Psoas muscle (tissue), 8 donors: Measurements from ENCODE around the gene ANKRD13B. TPM values are rescaled to one million over a fixed set of nuclear protein-coding genes. Genes with fewer than 3 reads are reported as not detected.

ENCODE experiments used
- ATAC-seq, 4 donors: fragments of 200-7000 bp; cut with Tn5 transposase; one replicate each; pipeline ENCODE4 v1.9.1; 2020; ENCODE audit warnings: moderate library complexity in 3 of 4, mild to moderate bottlenecking in 2 of 4
- DNase-seq, 2 donors: peaks; one replicate each; pipeline ENCODE4 v3.0.0-alpha.2; 2020
- H3K27ac ChIP-seq: fragments of 200-600 bp; one replicate; pipeline ENCODE4 v1.8.0; 2022
- H3K27me3 ChIP-seq, 3 donors: fragments of 200-600 bp in 1 of 3; one replicate each; pipeline versions ENCODE4 v1.6.1 to v1.8.0; 2013 to 2022; ENCODE audit warnings: low read length in 2 of 3, mild to moderate bottlenecking in 2 of 3, moderate library complexity in 1 of 3; ENCODE audit not compliant: insufficient read depth in 3 of 3
- H3K36me3 ChIP-seq, 2 donors: fragments of 200-600 bp in 1 of 2; one replicate each; pipeline versions ENCODE4 v1.6.1 to v1.8.0; 2013 to 2022; ENCODE audit warnings: low read depth in 1 of 2, mild to moderate bottlenecking in 1 of 2, moderate library complexity in 1 of 2; ENCODE audit not compliant: insufficient read depth in 1 of 2
- H3K4me1 ChIP-seq: fragments of 200-600 bp; one replicate; pipeline ENCODE4 v1.8.0; 2022
- H3K4me3 ChIP-seq: fragments of 200-600 bp; one replicate; pipeline ENCODE4 v1.8.0; 2022; ENCODE audit warnings: mild to moderate bottlenecking
- H3K9me3 ChIP-seq: fragments of 200-600 bp; one replicate; pipeline ENCODE4 v1.8.0; 2022
- WGBS, 3 donors: extraction: QIAGEN DNeasy Blood & Tissue Kit; methylation state at CpG; one replicate each; pipeline versions ENCODE4 v1.1.6 to v1.1.7; 2013; 5-methylcytosine and 5-hydroxymethylcytosine counted together
- intact Hi-C, 2 donors: fragments of 100-400 bp; cut with DNase I; formaldehyde crosslinking; loops; one replicate each; pipeline versions ENCODE4 v1.11.0 to v1.14.2; 2022
- polyA plus RNA-seq, 3 donors: library from polyadenylated mRNA; stranded (reverse); fragments of 200-250 nt; gene quantifications; one replicate each; pipeline ENCODE4 v1.2.3, GENCODE V29; 2013
- total RNA-seq, 4 donors: library from RNA; stranded (reverse); fragmentation: NEBNext Ultra II Directional in 2 of 4; extraction: Animal tissue kit (Norgen Biotek cat#: 25700) in 2 of 4; gene quantifications; one replicate each; pipeline versions ENCODE4 v1.2.1 to v1.2.4, GENCODE V29; 2021 to 2023
- TF ChIP-seq, protein P1 (sequence below): fragments of 200-600 bp; IDR thresholded peaks from one replicate; pipeline ENCODE4 v1.8.0; 2022; ENCODE audit warnings: antibody characterized with exemption
- donor health status: healthy with polysubstance abuse.
- donor health status: DM: no; HTN: no; CAD: no; lungs with moderate emphysema.
- donor health status: Bipolar disorder and iron deficiency.
- donor health status: healthy.
- donor health status: DM: yes; HTN: yes; CAD: no.
- donor health status: DM: no; HTN: no; CAD: no.
- donor health status: DM: no; HTN: no; CAD: no.
- donor health status: DM: yes; HTN: yes; CAD: no.

ANKRD13B gene
- total and polyA plus RNA-seq, 7 donors, result 5.4 to 14.8 (median 7.1) TPM

DNA sequence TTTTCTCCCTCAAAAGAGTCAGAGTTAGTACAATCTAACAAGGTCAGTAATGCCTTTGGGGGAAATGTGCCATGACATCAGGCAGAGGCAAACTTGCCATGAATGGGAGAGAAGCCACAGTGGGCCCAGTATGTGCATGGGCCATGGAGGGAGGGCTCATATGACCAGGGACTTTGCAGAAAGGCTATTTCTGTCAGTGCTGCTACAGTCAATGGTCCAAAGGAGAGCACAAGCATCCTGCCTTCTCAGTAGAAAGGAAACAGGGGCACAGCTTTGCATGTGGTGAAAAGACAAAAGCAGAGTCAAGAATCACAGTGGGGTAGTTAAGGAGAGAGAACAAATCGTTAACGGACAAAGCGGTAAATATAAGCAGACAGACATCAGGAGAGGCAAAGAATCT lies 41.0 kb downstream of the ANKRD13B start:
- peak in 2 of 4 donors; percentile 30 to 46 for ATAC-seq
- WGBS, 3 donors, result 85 to 95% (median 91%) methylated on average over 3 of the region's 3 CpGs
- peaks cover 11 to 87% of the 10 kb centered on the region in 2 donors for H3K36me3 ChIP-seq
- intact Hi-C loops, result loop anchor here in 1 of 2 donors (5.0 to 10.0 kb wide), 2 partner anchors 143 to 291 kb away; no protein-coding TSS in a partner anchor
- no peak for DNase-seq
- no peaks in the 10 kb centered on the region for H3K27me3 ChIP-seq
- H3K4me1 ChIP-seq, result peaks cover 64% of the 10 kb centered on the region
- H3K27ac ChIP-seq, result peak overlapping the region; percentile 94
- TF ChIP-seq, protein P1, sequence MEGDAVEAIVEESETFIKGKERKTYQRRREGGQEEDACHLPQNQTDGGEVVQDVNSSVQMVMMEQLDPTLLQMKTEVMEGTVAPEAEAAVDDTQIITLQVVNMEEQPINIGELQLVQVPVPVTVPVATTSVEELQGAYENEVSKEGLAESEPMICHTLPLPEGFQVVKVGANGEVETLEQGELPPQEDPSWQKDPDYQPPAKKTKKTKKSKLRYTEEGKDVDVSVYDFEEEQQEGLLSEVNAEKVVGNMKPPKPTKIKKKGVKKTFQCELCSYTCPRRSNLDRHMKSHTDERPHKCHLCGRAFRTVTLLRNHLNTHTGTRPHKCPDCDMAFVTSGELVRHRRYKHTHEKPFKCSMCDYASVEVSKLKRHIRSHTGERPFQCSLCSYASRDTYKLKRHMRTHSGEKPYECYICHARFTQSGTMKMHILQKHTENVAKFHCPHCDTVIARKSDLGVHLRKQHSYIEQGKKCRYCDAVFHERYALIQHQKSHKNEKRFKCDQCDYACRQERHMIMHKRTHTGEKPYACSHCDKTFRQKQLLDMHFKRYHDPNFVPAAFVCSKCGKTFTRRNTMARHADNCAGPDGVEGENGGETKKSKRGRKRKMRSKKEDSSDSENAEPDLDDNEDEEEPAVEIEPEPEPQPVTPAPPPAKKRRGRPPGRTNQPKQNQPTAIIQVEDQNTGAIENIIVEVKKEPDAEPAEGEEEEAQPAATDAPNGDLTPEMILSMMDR, result no peak
- no peaks in the 10 kb centered on the region for H3K9me3 ChIP-seq
- no peak overlapping the region for H3K4me3 ChIP-seq

DNA sequence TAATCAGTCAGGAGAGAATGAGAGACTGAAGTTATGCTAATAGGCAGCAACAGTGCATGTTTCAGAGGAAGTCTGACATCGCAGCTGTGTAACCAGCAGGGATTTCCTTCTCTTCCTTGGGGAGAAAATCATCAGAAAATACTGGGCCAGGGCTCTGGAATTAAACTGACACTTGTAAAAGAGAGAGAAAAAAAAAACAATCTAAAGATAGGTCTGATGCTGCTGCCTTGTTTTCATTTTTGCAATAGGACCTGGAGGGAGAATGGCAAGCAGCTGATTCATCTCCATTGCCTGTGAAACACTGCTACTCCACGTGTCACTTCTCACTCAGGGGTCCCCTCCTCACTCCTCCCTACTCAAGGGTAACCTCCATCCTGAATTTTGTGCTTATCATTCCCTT lies 47.5 kb downstream of the ANKRD13B start:
- peak overlapping the region; percentile 94 for H3K27ac ChIP-seq
- peak overlapping the region; percentile 56 for H3K4me3 ChIP-seq
- H3K9me3 ChIP-seq, result no peaks in the 10 kb centered on the region
- peak; percentile 51 to 64 (median 57) for ATAC-seq
- H3K27me3 ChIP-seq, result no peaks in the 10 kb centered on the region
- no peak for DNase-seq
- TF ChIP-seq, protein P1, result no peak
- peaks cover 78% of the 10 kb centered on the region for H3K4me1 ChIP-seq
- WGBS, 3 donors, result 2 to 5% (median 5%) methylated on average over 2 of the region's 2 CpGs
- intact Hi-C loops, result loop anchor here (5.0 to 10.0 kb wide), 3 partner anchors 37 to 122 kb away; no protein-coding TSS in a partner anchor
- peaks cover 0 to 24% of the 10 kb centered on the region in 2 donors for H3K36me3 ChIP-seq

DNA sequence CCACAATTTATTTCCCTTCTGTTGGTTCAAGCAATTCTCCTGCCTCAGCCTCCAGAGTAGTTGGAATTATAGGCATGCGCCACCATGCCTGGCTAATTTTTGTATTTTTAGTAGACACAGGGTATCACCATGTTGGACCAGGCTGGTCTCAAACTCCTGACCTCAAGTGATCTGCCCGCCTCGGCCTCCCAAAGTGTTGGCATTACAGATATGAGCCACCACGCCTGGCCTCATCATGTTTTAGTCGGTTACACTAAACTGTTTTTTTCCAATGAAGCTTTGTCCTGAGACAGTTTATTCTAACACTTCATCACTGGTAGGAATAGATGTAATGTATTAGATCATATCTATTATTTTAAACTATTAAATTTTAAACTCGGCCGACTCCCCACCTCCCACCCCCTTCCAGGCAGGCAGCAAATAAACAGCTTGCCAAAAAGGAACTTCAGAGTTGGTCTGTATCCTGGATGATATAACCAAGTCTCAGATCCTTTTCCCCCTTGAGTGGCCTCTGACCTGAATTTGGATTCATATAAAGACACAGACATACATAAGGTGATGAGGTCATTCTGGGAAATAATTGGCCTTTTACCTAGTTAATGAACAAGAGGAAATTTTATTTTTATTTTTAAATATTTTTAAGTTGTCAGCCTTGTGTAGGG lies 48.2 kb downstream of the ANKRD13B start:
- Histone ChIP-seq H3K9me3 (no peaks in the 10 kb centered on the region), H3K4me3 (peak overlapping the region; percentile 56), H3K4me1 (peaks cover 85% of the 10 kb centered on the region), H3K27ac (peak overlapping the region; percentile 94), H3K27me3 (no peaks in the 10 kb centered on the region), H3K36me3 (peaks cover 0 to 20% of the 10 kb centered on the region in 2 donors)
- WGBS, 3 donors, result 18 to 22% (median 19%) methylated on average over 7 of the region's 7 CpGs
- intact Hi-C loops, result loop anchor here (5.0 to 10.0 kb wide), 3 partner anchors 36 to 121 kb away; no protein-coding TSS in a partner anchor
- peak in 2 of 4 donors; percentile 10 to 31 for ATAC-seq
- DNase-seq, result no peak
- TF ChIP-seq, protein P1, result no peak

DNA sequence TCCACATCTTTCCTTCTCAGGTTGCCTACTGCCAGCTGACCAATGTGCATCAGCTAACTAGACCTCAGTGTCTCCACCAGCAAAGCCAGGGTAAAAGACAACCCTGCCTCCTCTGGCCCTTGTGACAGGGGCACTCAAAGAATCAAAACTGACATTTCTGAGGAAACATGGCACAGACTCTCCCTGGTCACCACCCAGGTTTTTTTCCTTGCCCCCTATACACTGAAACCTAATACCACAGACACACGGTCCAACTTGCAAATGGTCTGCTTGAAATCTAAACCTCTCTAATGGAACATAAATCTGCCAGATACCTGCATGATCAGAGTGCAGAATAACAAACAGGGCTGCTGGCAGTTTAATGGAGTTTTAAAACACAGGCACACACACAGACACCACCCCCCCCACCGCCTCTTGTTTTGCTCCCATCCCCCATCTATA lies 49.3 kb downstream of the ANKRD13B start:
- Histone ChIP-seq H3K27me3 (no peaks in the 10 kb centered on the region), H3K4me3 (peak overlapping the region; percentile 60), H3K36me3 (peaks cover 0 to 20% of the 10 kb centered on the region in 2 donors), H3K9me3 (no peaks in the 10 kb centered on the region), H3K4me1 (peaks cover 85% of the 10 kb centered on the region), H3K27ac (peak overlapping the region; percentile 94)
- WGBS, 3 donors, result 12 to 19% (median 17%) methylated on average over 2 of the region's 2 CpGs
- TF ChIP-seq, protein P1, result no peak
- ATAC-seq, result peak; percentile 19 to 56 (median 39)
- intact Hi-C loops, result loop anchor here (5.0 to 10.0 kb wide), 3 partner anchors 35 to 120 kb away; no protein-coding TSS in a partner anchor
- DNase-seq, result peak in 1 of 2 donors; percentile 71
